GM21723 (cell line): ENCODE results near the gene DOK6.
"Not testable (repeated sequence)": the region's sequence is repeated elsewhere in the genome, so short reads cannot be mapped to it uniquely, and the experiment has no call there.

Experiments used
- ATAC-seq: cut with Tn5 transposase; IDR thresholded peaks from one replicate; pipeline ENCODE4 v1.9.1; 2021; ENCODE audit warnings: mild to moderate bottlenecking, moderate library complexity; ENCODE audit not compliant: unreplicated experiment

DOK6 gene

GRCh38 chr18:69617408-69617807 is 216.7 kb downstream of the DOK6 start:
- ATAC-seq: no peak

GRCh38 chr18:69617888-69618287 is 217.2 kb downstream of the DOK6 start:
- ATAC-seq: no peak

GRCh38 chr18:69622184-69622583 is 221.5 kb downstream of the DOK6 start:
- no peak for ATAC-seq

- no peak for ATAC-seq
Measured at GRCh38 chr18:69622961-69623360, 222.3 kb downstream of the DOK6 start.

GRCh38 chr18:69626171-69626570 is 225.5 kb downstream of the DOK6 start:
- no peak for ATAC-seq

GRCh38 chr18:69626643-69627242 is 226.1 kb downstream of the DOK6 start:
- no peak for ATAC-seq

GRCh38 chr18:69628774-69629359 is 228.2 kb downstream of the DOK6 start:
- no peak for ATAC-seq

- no peak for ATAC-seq
Measured at GRCh38 chr18:69631281-69631680, 230.6 kb downstream of the DOK6 start.

- ATAC-seq: no peak
Measured at GRCh38 chr18:69635482-69635881, 234.8 kb downstream of the DOK6 start.

GRCh38 chr18:69636529-69637301 is 236.0 kb downstream of the DOK6 start:
- peak; percentile 72 for ATAC-seq

GRCh38 chr18:69638056-69638455 is 237.4 kb downstream of the DOK6 start:
- no peak for ATAC-seq

GRCh38 chr18:69647702-69648101 is 247.0 kb downstream of the DOK6 start:
- ATAC-seq: no peak

- no peak for ATAC-seq
Measured at GRCh38 chr18:69648486-69648885, 247.8 kb downstream of the DOK6 start.

GRCh38 chr18:69649684-69650083 is 249.0 kb downstream of the DOK6 start:
- no peak for ATAC-seq

GRCh38 chr18:69651243-69651642 is 250.6 kb downstream of the DOK6 start:
- no peak for ATAC-seq

GRCh38 chr18:69655816-69656215 is 255.1 kb downstream of the DOK6 start:
- no peak for ATAC-seq

- no peak for ATAC-seq
Measured at GRCh38 chr18:69658103-69658502, 257.4 kb downstream of the DOK6 start.

GRCh38 chr18:69658685-69659084 is 258.0 kb downstream of the DOK6 start:
- no peak for ATAC-seq

- ATAC-seq: no peak
Measured at GRCh38 chr18:69659142-69659651, 258.5 kb downstream of the DOK6 start.

- ATAC-seq: not testable (repeated sequence)
Measured at GRCh38 chr18:69662090-69662489, 261.4 kb downstream of the DOK6 start.

GRCh38 chr18:69664399-69664798 is 263.7 kb downstream of the DOK6 start:
- ATAC-seq: no peak

GRCh38 chr18:69674292-69674877 is 273.7 kb downstream of the DOK6 start:
- no peak for ATAC-seq
